CD4-positive, alpha-beta T cell (primary cell): ENCODE results near the gene CLDN5. TPM values are rescaled to one million over a fixed set of nuclear protein-coding genes. Genes with fewer than 3 reads are reported as not detected.

Source experiments
- ATAC-seq: fragments of 200-7000 bp; cut with Tn5 transposase; one replicate; pipeline ENCODE4 v1.10.0; 2022; ENCODE audit warnings: mild to moderate bottlenecking; ENCODE audit not compliant: poor library complexity
- CTCF ChIA-PET: fragments of 350-600 bp; sonication (Branson Sonifier 250); formaldehyde crosslinking; loops from one replicate; lab custom pipeline; 2021; ENCODE audit warnings: antibody characterized with exemption, inconsistent platforms; lab: Charles Lee
- POLR2A ChIA-PET: fragments of 350-600 bp; sonication (Branson Sonifier 250); formaldehyde crosslinking; loops from one replicate; lab custom pipeline; 2021; ENCODE audit warnings: antibody characterized with exemption, inconsistent platforms; lab: Charles Lee
- DNase-seq, 14 experiments: peaks; one replicate each; pipeline ENCODE4 v3.0.0-alpha.2; 2013 to 2020; ENCODE audit warnings: mixed read lengths in 2 of 14
- H3K27ac ChIP-seq, 2 donors: one replicate each; pipeline versions ENCODE4 v1.5.1 to v1.7.0; 2013; ENCODE audit warnings: low read length in 2 of 2, low read depth in 1 of 2, mild to moderate bottlenecking in 1 of 2
- H3K27me3 ChIP-seq, 2 experiments: 1 replicate in 1 of 2; 2 replicates in 1 of 2; pipeline versions ENCODE4 v1.6.1 to v1.7.0; 2013; ENCODE audit warnings: low read length in 2 of 2, control low read depth in 1 of 2, mild to moderate bottlenecking in 1 of 2, moderate library complexity in 1 of 2; ENCODE audit not compliant: insufficient read depth in 2 of 2, control insufficient read depth in 1 of 2
- H3K36me3 ChIP-seq: one replicate; pipeline ENCODE4 v1.6.1; 2013; ENCODE audit warnings: low read length, control low read depth; ENCODE audit not compliant: insufficient read depth
- H3K4me1 ChIP-seq: one replicate; pipeline ENCODE4 v1.6.1; 2013; ENCODE audit warnings: low read length, control low read depth; ENCODE audit not compliant: insufficient read depth
- H3K4me3 ChIP-seq: one replicate; pipeline ENCODE4 v1.5.1; 2013; ENCODE audit warnings: mild to moderate bottlenecking, low read length, moderate library complexity
- H3K9me3 ChIP-seq, 2 experiments: 1 replicate in 1 of 2; 2 replicates in 1 of 2; pipeline versions ENCODE4 v1.6.1 to v1.7.0; 2013; ENCODE audit warnings: low read length in 2 of 2, mild to moderate bottlenecking in 2 of 2, control low read depth in 1 of 2, moderate library complexity in 1 of 2; ENCODE audit not compliant: control insufficient read depth in 1 of 2, insufficient read depth in 1 of 2
- H3K27ac Mint-ChIP-seq: one replicate; pipeline ENCODE4 v1.8.0; 2020; ENCODE audit warnings: mixed read lengths
- H3K27me3 Mint-ChIP-seq: one replicate; pipeline ENCODE4 v1.8.0; 2021; ENCODE audit warnings: mixed read lengths
- H3K36me3 Mint-ChIP-seq: one replicate; pipeline ENCODE4 v1.8.0; 2021; ENCODE audit warnings: low read depth, mixed read lengths
- H3K4me1 Mint-ChIP-seq: one replicate; pipeline ENCODE4 v1.8.0; 2021; ENCODE audit warnings: low read depth, mixed read lengths
- H3K4me3 Mint-ChIP-seq: one replicate; pipeline ENCODE4 v1.8.0; 2020; ENCODE audit warnings: mild to moderate bottlenecking, mixed read lengths
- H3K9me3 Mint-ChIP-seq: one replicate; pipeline ENCODE4 v1.8.0; 2020; ENCODE audit warnings: mixed read lengths
- CTCF ChIP-seq: fragments of 200-600 bp; IDR thresholded peaks from one replicate; pipeline ENCODE4 v1.8.0; 2022; ENCODE audit warnings: antibody characterized with exemption, mild to moderate bottlenecking
- intact Hi-C, 2 experiments: fragments of 100-400 bp; cut with DNase I in 1 of 2; cut with micrococcal nuclease in 1 of 2; formaldehyde crosslinking; loops; one replicate each; pipeline versions ENCODE4 v1.15.1 to v1.9.0; 2023 to 2025; cut with DNase I, micrococcal nuclease
- total RNA-seq, 174 experiments: library from RNA in 2 of 174; stranded (reverse) in 2 of 174; gene quantifications; one replicate each; pipeline ENCODE4 v1.2.3 and lab custom pipeline; 2021 to 2026

The CLDN5 gene
- total RNA-seq, 2 experiments from 2014 or later = not detected

GRCh38 chr22:19488285-19488684 is 35.9 kb downstream of the CLDN5 start:
- no peaks in the 10 kb centered on the region for H3K4me1 ChIP-seq
- CTCF ChIA-PET = no interaction called here
- no peaks in the 10 kb centered on the region for H3K4me1 Mint-ChIP-seq

GRCh38 chr22:19483481-19484244 is 40.5 kb downstream of the CLDN5 start:
- H3K27me3 Mint-ChIP-seq = no peaks in the 10 kb centered on the region
- ChIA-PET POLR2A (no interaction called here), CTCF (no interaction called here)
- H3K27ac ChIP-seq = no peak overlapping the region
- H3K9me3 ChIP-seq = no peaks in the 10 kb centered on the region
- no peaks in the 10 kb centered on the region for H3K9me3 Mint-ChIP-seq
- H3K4me3 ChIP-seq = no peak overlapping the region
- peaks cover 6% of the 10 kb centered on the region for H3K4me1 ChIP-seq
- H3K4me1 Mint-ChIP-seq = peaks cover 9% of the 10 kb centered on the region
- no peaks in the 10 kb centered on the region for H3K36me3 ChIP-seq
- peaks cover 9% of the 10 kb centered on the region for H3K36me3 Mint-ChIP-seq
- DNase-seq (no peak), ATAC-seq (no peak)
- no peak overlapping the region for H3K27ac Mint-ChIP-seq
- TF ChIP-seq CTCF = no peak
- intact Hi-C loops = loop anchor here in 1 of 2 experiments (10.0 kb wide), 1 partner anchor 441 kb away; no protein-coding TSS in a partner anchor
- no peaks in the 10 kb centered on the region for H3K27me3 ChIP-seq
- H3K4me3 Mint-ChIP-seq = no peak overlapping the region

More at GRCh38 chr22:19488285-19488684, 35.9 kb downstream of the CLDN5 start:
- TF ChIP-seq CTCF = no peak
- POLR2A ChIA-PET = interaction anchor here (1.1 kb wide), 1 partner anchor 8 kb away, joined by 3 read pairs; the partner anchor contains the start of gene CDC45
- Mint-ChIP-seq H3K27me3 (no peaks in the 10 kb centered on the region), H3K4me3 (no peak overlapping the region), H3K9me3 (no peaks in the 10 kb centered on the region), H3K36me3 (no peaks in the 10 kb centered on the region), H3K27ac (no peak overlapping the region)
- Histone ChIP-seq H3K9me3 (no peaks in the 10 kb centered on the region), H3K4me3 (no peak overlapping the region), H3K36me3 (no peaks in the 10 kb centered on the region), H3K27me3 (no peaks in the 10 kb centered on the region), H3K27ac (no peak overlapping the region)
- ATAC-seq (no peak), DNase-seq (no peak)
- intact Hi-C loops = loop anchor here in 1 of 2 experiments (10.0 kb wide), 1 partner anchor 437 kb away; no protein-coding TSS in a partner anchor

- no peaks in the 10 kb centered on the region for H3K9me3 ChIP-seq
- H3K27ac ChIP-seq = no peak overlapping the region
- ChIA-PET CTCF (no interaction called here), POLR2A (no interaction called here)
- no peak for TF ChIP-seq CTCF
- DNase-seq (no peak), ATAC-seq (no peak)
- H3K36me3 ChIP-seq = no peaks in the 10 kb centered on the region
- Mint-ChIP-seq H3K36me3 (peaks cover 9% of the 10 kb centered on the region), H3K27ac (no peak overlapping the region), H3K9me3 (no peaks in the 10 kb centered on the region), H3K4me3 (no peak overlapping the region), H3K27me3 (no peaks in the 10 kb centered on the region), H3K4me1 (peaks cover 19% of the 10 kb centered on the region)
- intact Hi-C loops = loop anchor here in 1 of 2 experiments (10.0 kb wide), 1 partner anchor 443 kb away; no protein-coding TSS in a partner anchor
- no peak overlapping the region for H3K4me3 ChIP-seq
- H3K4me1 ChIP-seq = peaks cover 14% of the 10 kb centered on the region
- H3K27me3 ChIP-seq = no peaks in the 10 kb centered on the region
Measured at GRCh38 chr22:19482297-19482696, 41.9 kb downstream of the CLDN5 start.
